HEK293T (cell line): ENCODE data around the gene NID2.

ENCODE experiments used
- ARNT ChIP-seq: fragments of 450-650 bp; IDR thresholded peaks from 2 replicates; pipeline ENCODE4 v1.6.1; 2017; ENCODE audit warnings: mild to moderate bottlenecking
- BHLHE40 ChIP-seq: fragments of 450-650 bp; IDR thresholded peaks from 2 replicates; pipeline ENCODE4 v1.6.1; 2016; ENCODE audit warnings: mild to moderate bottlenecking, moderate library complexity, borderline replicate concordance
- CTBP1 ChIP-seq: fragments of 450-650 bp; IDR thresholded peaks from 2 replicates; pipeline ENCODE4 v1.6.1; 2016; ENCODE audit warnings: borderline replicate concordance
- ELF4 ChIP-seq: fragments of 450-650 bp; IDR thresholded peaks from 2 replicates; pipeline ENCODE4 v1.6.1; 2017; ENCODE audit warnings: antibody characterized with exemption
- FOXM1 ChIP-seq: fragments of 450-650 bp; IDR thresholded peaks from 2 replicates; pipeline ENCODE4 v1.6.1; 2017; ENCODE audit warnings: mild to moderate bottlenecking, borderline replicate concordance
- LEF1 ChIP-seq: fragments of 450-650 bp; IDR thresholded peaks from 2 replicates; pipeline ENCODE4 v1.6.1; 2017; ENCODE audit warnings: mild to moderate bottlenecking, borderline replicate concordance
- NFRKB ChIP-seq: fragments of 450-650 bp; IDR thresholded peaks from 2 replicates; pipeline ENCODE4 v1.6.1; 2016; ENCODE audit warnings: mild to moderate bottlenecking, moderate library complexity
- SP1 ChIP-seq: fragments of 450-650 bp; IDR thresholded peaks from 2 replicates; pipeline ENCODE4 v1.6.1; 2017
- ZNF384 ChIP-seq: fragments of 450-650 bp; IDR thresholded peaks from 2 replicates; pipeline ENCODE4 v1.6.1; 2016

GRCh38 chr14:52095794-52096193 is 26.9 kb upstream of the NID2 start:
- TF ChIP-seq ZNF384: no peak
- TF ChIP-seq ARNT: no peak
- no peak for TF ChIP-seq CTBP1
- TF ChIP-seq SP1: no peak
- TF ChIP-seq NFRKB: no peak
- no peak for TF ChIP-seq LEF1
- TF ChIP-seq ELF4: no peak
- TF ChIP-seq FOXM1: no peak
- no peak for TF ChIP-seq BHLHE40
